H9 (cell line): Measurements from ENCODE around the gene RPL37A. TPM values are rescaled to one million over a fixed set of nuclear protein-coding genes. Genes with fewer than 3 reads are reported as not detected.

Source experiments
- DNase-seq: peaks from one replicate; pipeline ENCODE4 v3.0.0-alpha.2; 2017
- H2AFZ ChIP-seq: one replicate; pipeline ENCODE4 v1.6.1; 2013; ENCODE audit warnings: mild to moderate bottlenecking, low read length, control low read depth, moderate library complexity
- H2AK5ac ChIP-seq: 2 replicates; pipeline ENCODE4 v1.6.1; 2013; ENCODE audit warnings: low read length, control low read depth, mixed read lengths; ENCODE audit not compliant: insufficient read length
- H2BK120ac ChIP-seq: one replicate; pipeline ENCODE4 v1.6.1; 2013; ENCODE audit warnings: low read depth, mild to moderate bottlenecking, low read length, control low read depth, inconsistent platforms; ENCODE audit not compliant: poor library complexity, severe bottlenecking
- H2BK12ac ChIP-seq: 2 replicates; pipeline ENCODE4 v1.6.1; 2013; ENCODE audit warnings: low read length, control low read depth, mixed read lengths, low read depth; ENCODE audit not compliant: insufficient read length
- H2BK15ac ChIP-seq: 2 replicates; pipeline ENCODE4 v1.6.1; 2013; ENCODE audit warnings: low read depth, low read length, control low read depth
- H2BK20ac ChIP-seq: one replicate; pipeline ENCODE4 v1.6.1; 2013; ENCODE audit warnings: low read depth, mild to moderate bottlenecking, low read length, control low read depth, inconsistent platforms; ENCODE audit not compliant: poor library complexity, severe bottlenecking
- H2BK5ac ChIP-seq: 2 replicates; pipeline ENCODE4 v1.6.1; 2013; ENCODE audit warnings: low read length, control low read depth, mixed read lengths; ENCODE audit not compliant: insufficient read length
- H3K14ac ChIP-seq: 2 replicates; pipeline ENCODE4 v1.6.1; 2013; ENCODE audit warnings: low read length, control low read depth; ENCODE audit not compliant: insufficient read depth
- H3K18ac ChIP-seq: 2 replicates; pipeline ENCODE4 v1.6.1; 2013; ENCODE audit warnings: low read depth, mild to moderate bottlenecking, mixed read lengths, low read length, control low read depth; ENCODE audit not compliant: insufficient read length
- H3K23ac ChIP-seq: 2 replicates; pipeline ENCODE4 v1.6.1; 2013; ENCODE audit warnings: low read length, control low read depth, mixed read lengths, low read depth; ENCODE audit not compliant: insufficient read length
- H3K23me2 ChIP-seq: 2 replicates; pipeline ENCODE4 v1.6.1; 2013; ENCODE audit warnings: low read depth, mild to moderate bottlenecking, mixed read lengths, low read length, control low read depth; ENCODE audit not compliant: insufficient read length, poor library complexity, severe bottlenecking
- H3K27ac ChIP-seq: 2 replicates; pipeline ENCODE4 v1.5.1; 2013; ENCODE audit warnings: low read length, control low read depth, mixed read lengths, low read depth; ENCODE audit not compliant: insufficient read length
- H3K27me3 ChIP-seq: 2 replicates; pipeline ENCODE4 v1.6.1; 2013; ENCODE audit warnings: low read length, control low read depth, inconsistent platforms; ENCODE audit not compliant: insufficient read depth
- H3K4ac ChIP-seq: 2 replicates; pipeline ENCODE4 v1.6.1; 2013; ENCODE audit warnings: low read depth, mild to moderate bottlenecking, control low read depth, inconsistent platforms, low read length, moderate library complexity
- H3K4me1 ChIP-seq: 2 replicates; pipeline ENCODE4 v1.6.1; 2013; ENCODE audit warnings: low read length, control low read depth, inconsistent platforms; ENCODE audit not compliant: insufficient read depth
- H3K4me2 ChIP-seq: 2 replicates; pipeline ENCODE4 v1.6.1; 2013; ENCODE audit warnings: low read length, control low read depth, mixed read lengths; ENCODE audit not compliant: insufficient read length, insufficient read depth
- H3K56ac ChIP-seq: 2 replicates; pipeline ENCODE4 v1.6.1; 2013; ENCODE audit warnings: low read depth, mild to moderate bottlenecking, mixed read lengths, low read length, control low read depth; ENCODE audit not compliant: insufficient read length
- H3K79me1 ChIP-seq: 2 replicates; pipeline ENCODE4 v1.6.1; 2013; ENCODE audit warnings: low read depth, mild to moderate bottlenecking, moderate library complexity, low read length, control low read depth, inconsistent platforms; ENCODE audit not compliant: insufficient read depth, poor library complexity, severe bottlenecking
- H3K79me2 ChIP-seq: 2 replicates; pipeline ENCODE4 v1.6.1; 2013; ENCODE audit warnings: low read length, control low read depth, inconsistent platforms; ENCODE audit not compliant: insufficient read depth
- H3K9ac ChIP-seq: 2 replicates; pipeline ENCODE4 v1.6.1; 2013; ENCODE audit warnings: low read length, control low read depth, mixed read lengths; ENCODE audit not compliant: insufficient read length; ENCODE audit errors: extremely low read depth
- H3K9me3 ChIP-seq: one replicate; pipeline ENCODE4 v1.6.1; 2013; ENCODE audit warnings: low read depth, low read length, inconsistent platforms; ENCODE audit not compliant: control insufficient read depth
- H3T11ph ChIP-seq: one replicate; pipeline ENCODE4 v1.6.1; 2013; ENCODE audit warnings: mild to moderate bottlenecking, low read length, control low read depth, inconsistent platforms
- H4K20me1 ChIP-seq: one replicate; pipeline ENCODE4 v1.6.1; 2013; ENCODE audit not compliant: control insufficient read depth, insufficient read length, insufficient read depth
- H4K5ac ChIP-seq: 2 replicates; pipeline ENCODE4 v1.6.1; 2013; ENCODE audit warnings: low read depth, mild to moderate bottlenecking, mixed read lengths, low read length, control low read depth; ENCODE audit not compliant: insufficient read length
- H4K8ac ChIP-seq: replicated peaks from 2 replicates; pipeline ENCODE4 v1.6.1; 2013; ENCODE audit warnings: low read length, control low read depth, mixed read lengths, low read depth; ENCODE audit not compliant: insufficient read length
- H4K91ac ChIP-seq: 2 replicates; pipeline ENCODE4 v1.6.1; 2013; ENCODE audit warnings: low read depth, mild to moderate bottlenecking, moderate library complexity, mixed read lengths, low read length, control low read depth; ENCODE audit not compliant: insufficient read length
- H3K27ac Mint-ChIP-seq, 3 experiments: 2 replicates in 2 of 3; 3 replicates in 1 of 3; pipeline ENCODE4 v1.8.0; 2020 to 2021; ENCODE audit warnings: mixed read lengths in 3 of 3, mild to moderate bottlenecking in 1 of 3, moderate library complexity in 1 of 3
- H3K27me3 Mint-ChIP-seq: 2 replicates; pipeline ENCODE4 v1.8.0; 2021; ENCODE audit warnings: low read depth, mild to moderate bottlenecking, moderate library complexity, mixed read lengths
- H3K36me3 Mint-ChIP-seq, 3 experiments: 2 replicates in 2 of 3; 3 replicates in 1 of 3; pipeline ENCODE4 v1.8.0; 2020 to 2021; ENCODE audit warnings: low read depth in 3 of 3, mixed read lengths in 3 of 3; ENCODE audit not compliant: insufficient read depth in 1 of 3
- H3K4me1 Mint-ChIP-seq, 2 experiments: 2 replicates each; pipeline ENCODE4 v1.8.0; 2020; ENCODE audit warnings: mixed read lengths in 2 of 2
- H3K4me3 Mint-ChIP-seq, 2 experiments: 2 replicates in 1 of 2; 3 replicates in 1 of 2; pipeline ENCODE4 v1.8.0; 2020 to 2021; ENCODE audit warnings: mild to moderate bottlenecking in 2 of 2, mixed read lengths in 2 of 2, moderate library complexity in 1 of 2
- H3K9me3 Mint-ChIP-seq, 2 experiments: 2 replicates in 1 of 2; 3 replicates in 1 of 2; pipeline ENCODE4 v1.8.0; 2020; ENCODE audit warnings: mild to moderate bottlenecking in 2 of 2, mixed read lengths in 2 of 2, moderate library complexity in 1 of 2
- CTCF ChIP-seq: fragments of 200-600 bp; sonication (generic); conservative IDR thresholded peaks from 3 replicates; pipeline ENCODE4 v1.8.0; 2021; ENCODE audit warnings: antibody characterized with exemption, mild to moderate bottlenecking
- WGBS: extraction: QIAGEN DNeasy Blood & Tissue Kit; methylation state at CpG from one replicate; pipeline ENCODE4 v1.1.7; 2013; ENCODE audit warnings: missing lambda C conversion rate, low lambda C conversion rate, mixed read lengths; ENCODE audit not compliant: insufficient read length; ENCODE audit errors: extremely low coverage; 5-methylcytosine and 5-hydroxymethylcytosine counted together
- long read RNA-seq: library from polyadenylated mRNA; unstranded; transcript quantifications from one replicate; pipeline ENCODE4 v2.0.0, GENCODE V29; 2020
- total RNA-seq: library from RNA; stranded (reverse); gene quantifications from 2 replicates; pipeline ENCODE4 v1.2.1, GENCODE V29; 2021

RPL37A gene
- total RNA-seq = 3,719 and 3,769 TPM in 2 replicates
- long read RNA-seq, transcript RPL37A-201 (3 exons, 742 nt) = minor isoform, 33 of 469 reads
- long read RNA-seq, transcript RPL37A-210 (4 exons, 3,647 nt) = major isoform, 383 of 469 reads
- long read RNA-seq, transcript RPL37A-207 (2 exons, 2,082 nt) = minor isoform, 5 of 469 reads
- long read RNA-seq, transcript RPL37A-209 (3 exons, 1,701 nt) = minor isoform, 12 of 469 reads
- long read RNA-seq, partial matches to known transcripts = 5 of 469 reads
- long read RNA-seq, other reads (novel, unspliced or antisense) = 25 of 469 reads

- H3K27ac Mint-ChIP-seq = peak within 1 kb of the TSS; percentile 98 to 99 (median 98)
- H3K56ac ChIP-seq = peak within 1 kb of the TSS; percentile 77
- no peak within 1 kb of the TSS for H2BK120ac ChIP-seq
- peaks cover 6% of the 10 kb centered on the region for H3K79me1 ChIP-seq
- H2BK20ac ChIP-seq = no peak within 1 kb of the TSS
- peaks cover 3% of the 10 kb centered on the region; the same call in 1 of the 2 replicates for H3K4me1 ChIP-seq
- peak within 1 kb of the TSS; percentile 86 for H4K5ac ChIP-seq
- peak within 1 kb of the TSS; percentile 93 for H3K14ac ChIP-seq
- H3K4me3 Mint-ChIP-seq = peak within 1 kb of the TSS; percentile 95 to 98
- H2BK15ac ChIP-seq = no peak within 1 kb of the TSS
- peaks cover 1 to 3% of the 10 kb centered on the region in 2 experiments; a peak in 1 of 5 replicates for H3K9me3 Mint-ChIP-seq
- peak within 1 kb of the TSS; percentile 100 for H3K9ac ChIP-seq
- peak within 1 kb of the TSS; percentile 90 for H2AFZ ChIP-seq
- H3K79me2 ChIP-seq = peaks cover 13% of the 10 kb centered on the region; the same call in 1 of the 2 replicates
- peaks cover 7% of the 10 kb centered on the region for H3K23me2 ChIP-seq
- H3T11ph ChIP-seq = no peak within 1 kb of the TSS
- no peaks in the 10 kb centered on the region for H3K9me3 ChIP-seq
- peak within 1 kb of the TSS; percentile 81 for H4K8ac ChIP-seq
- H2BK5ac ChIP-seq = peak within 1 kb of the TSS; percentile 76
- H4K20me1 ChIP-seq = no peaks in the 10 kb centered on the region
- H2AK5ac ChIP-seq = no peak within 1 kb of the TSS
- no peak within 1 kb of the TSS for H2BK12ac ChIP-seq
- peak within 1 kb of the TSS; percentile 83 for H3K23ac ChIP-seq
- H4K91ac ChIP-seq = no peak within 1 kb of the TSS
- WGBS = no CpG with 5 or more reads among the region's 54 CpGs
- H3K4me2 ChIP-seq = peak within 1 kb of the TSS; percentile 96
- H3K27me3 Mint-ChIP-seq = no peaks in the 10 kb centered on the region
- peaks cover 43 to 50% (median 48%) of the 10 kb centered on the region in 3 experiments for H3K36me3 Mint-ChIP-seq
- no peak within 1 kb of the TSS; the same call in 1 of the 2 replicates for H3K4ac ChIP-seq
- peak within 1 kb of the TSS; percentile 82 for H3K18ac ChIP-seq
- no peaks in the 10 kb centered on the region for H3K27me3 ChIP-seq
- peaks cover 38 to 41% of the 10 kb centered on the region in 2 experiments for H3K4me1 Mint-ChIP-seq
- TF ChIP-seq CTCF = no peak
- DNase-seq = peak; percentile 93
- peak within 1 kb of the TSS; percentile 19 for H3K27ac ChIP-seq
Observed at GRCh38 chr2:216498379-216499352, at the start of gene RPL37A. Gene RPL37A (plus strand): TSS chr2:216498844. CDS start chr2:216498875, 31 bp downstream.
